HepG2 (cell line): ENCODE data around the gene TMEM235. TPM values are rescaled to one million over a fixed set of nuclear protein-coding genes. Genes with fewer than 3 reads are reported as not detected.

Experiments
- ATF5 ChIP-seq: sonication (generic); formaldehyde crosslinking; IDR thresholded peaks from 2 replicates; pipeline ENCODE4 v1.4.0; 2020; ENCODE audit warnings: mild to moderate bottlenecking, low read depth, missing genetic modification reagents
- HNF1A ChIP-seq, 2 experiments: sonication (generic) in 1 of 2; formaldehyde crosslinking in 1 of 2; IDR thresholded peaks; 2 replicates each; pipeline versions ENCODE4 v1.4.0 to v1.6.1; 2016 to 2020; ENCODE audit warnings: borderline replicate concordance in 1 of 2, low read depth in 1 of 2, mild to moderate bottlenecking in 1 of 2, missing genetic modification reagents in 1 of 2
- HNRNPK ChIP-seq: fragments of 200-400 bp; formaldehyde crosslinking; IDR thresholded peaks from 2 replicates; pipeline ENCODE4 v1.6.1; 2018; ENCODE audit warnings: low read length, low read depth, moderate library complexity, mild to moderate bottlenecking; ENCODE audit not compliant: poor library complexity, severe bottlenecking
- KLF15 ChIP-seq: sonication (generic); formaldehyde crosslinking; IDR thresholded peaks from 2 replicates; pipeline ENCODE4 v1.8.1; 2023; ENCODE audit warnings: borderline replicate concordance, mild to moderate bottlenecking, inconsistent platforms, missing genetic modification reagents, mixed read lengths
- PHB2 ChIP-seq: fragments of 450-650 bp; IDR thresholded peaks from 2 replicates; pipeline ENCODE4 v1.6.1; 2018; ENCODE audit not compliant: partially characterized antibody
- THAP9 ChIP-seq: sonication (generic); formaldehyde crosslinking; IDR thresholded peaks from 2 replicates; pipeline ENCODE4; 2020; ENCODE audit warnings: missing genetic modification reagents, mild to moderate bottlenecking, borderline replicate concordance
- ZNF160 ChIP-seq: sonication (generic); formaldehyde crosslinking; IDR thresholded peaks from 2 replicates; pipeline ENCODE4 v1.8.0; 2022; ENCODE audit warnings: mild to moderate bottlenecking, inconsistent platforms, missing genetic modification reagents
- ZNF282 ChIP-seq: fragments of 450-650 bp; IDR thresholded peaks from 2 replicates; pipeline ENCODE4 v1.6.1; 2018; ENCODE audit not compliant: partially characterized antibody
- ZNF3 ChIP-seq: IDR thresholded peaks from 2 replicates; pipeline ENCODE4 v1.7.0; 2017; ENCODE audit warnings: inconsistent platforms
- ZNF670 ChIP-seq: sonication (generic); formaldehyde crosslinking; IDR thresholded peaks from 2 replicates; pipeline ENCODE4 v1.8.0; 2022; ENCODE audit warnings: mild to moderate bottlenecking, missing genetic modification reagents, borderline replicate concordance
- ZNF772 ChIP-seq: sonication (generic); formaldehyde crosslinking; IDR thresholded peaks from 2 replicates; pipeline ENCODE4 v1.5.0; 2020; ENCODE audit warnings: mild to moderate bottlenecking, missing genetic modification reagents
- polyA plus RNA-seq, 8 experiments: library from polyadenylated mRNA; depleted of rRNA in 3 of 8; stranded (reverse) in 7 of 8; unstranded in 1 of 8; fragments of >200 nt; fragmentation: Illumina TruSeq in 4 of 8; extraction: Trizol in 4 of 8; gene quantifications; 2 replicates each; pipeline versions ENCODE4 v1.2.1 to v1.2.3, GENCODE V29; 2011 to 2016; ENCODE audit warnings: low read depth in 4 of 8, missing spikeins in 1 of 8, mixed read lengths in 1 of 8; ENCODE audit not compliant: insufficient read depth in 1 of 8
- total RNA-seq, 5 experiments: library from RNA; depleted of rRNA; stranded (reverse); fragments of >200 nt; fragmentation: Illumina TruSeq; extraction: Trizol; gene quantifications; 2 replicates each; pipeline ENCODE4 v1.2.3, GENCODE V29; 2016; ENCODE audit warnings: low read depth in 1 of 5

Gene TMEM235
- total and polyA plus RNA-seq, 2 of the 13 experiments (the other 11 are each of a cell fraction or from before 2014, with no cell fraction given): not detected

DNA sequence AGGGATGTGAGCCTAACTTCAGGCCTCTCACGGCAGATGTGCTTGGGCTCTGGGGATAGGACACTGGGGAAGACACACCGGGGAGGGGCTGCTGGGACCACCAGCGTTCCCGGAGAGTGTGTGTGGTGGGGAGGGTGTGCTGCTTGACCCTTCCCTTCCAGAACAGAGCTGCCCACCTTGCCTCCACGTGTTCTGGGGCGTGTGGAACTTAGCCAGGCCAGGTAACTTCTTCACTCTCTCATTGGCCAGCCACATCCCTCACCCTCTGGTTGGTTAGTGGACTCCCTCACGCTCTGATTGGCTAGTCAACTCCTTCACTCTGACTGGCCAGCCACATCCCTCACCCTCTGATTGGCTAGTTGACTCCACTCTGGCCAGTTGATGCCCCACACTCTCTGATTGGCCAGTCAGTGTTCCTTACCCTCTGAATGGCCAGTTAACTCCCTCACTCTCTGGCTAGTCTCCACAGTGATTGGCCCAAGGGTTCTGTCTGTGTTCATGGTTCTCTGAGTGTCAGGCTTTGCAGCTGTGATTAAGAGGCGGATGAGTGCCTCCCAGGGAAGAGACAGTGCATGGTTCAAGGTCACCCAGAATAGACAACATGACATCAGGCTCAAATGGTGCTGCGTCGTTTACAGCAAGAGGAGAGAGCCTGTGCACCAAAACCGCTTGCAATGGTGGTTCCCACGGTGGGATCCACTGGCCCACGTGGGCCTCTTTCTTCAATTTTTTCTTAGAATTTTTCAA lies 10.0 kb downstream of the TMEM235 start (continued):
- peak; percentile 17; the same call in 1 of the 2 replicates for TF ChIP-seq THAP9 (CRISPR knock-in tag)
- no peak for TF ChIP-seq HNRNPK
- TF ChIP-seq PHB2: no peak
- TF ChIP-seq HNF1A (IDR thresholded peaks at IDR 0.05; ENCODE audit: low read depth): no peak
- TF ChIP-seq HNF1A (CRISPR knock-in tag; IDR thresholded peaks at IDR 0.05; ENCODE audit: borderline replicate concordance): peak; percentile 65; the same call in 1 of the 2 replicates
- TF ChIP-seq ATF5 (CRISPR knock-in tag): no peak
- TF ChIP-seq ZNF772 (CRISPR knock-in tag): no peak
- no peak for TF ChIP-seq KLF15 (CRISPR knock-in tag)
- no peak; the same call in 1 of the 2 replicates for TF ChIP-seq ZNF3
- no peak for TF ChIP-seq ZNF160 (CRISPR knock-in tag)
- no peak for TF ChIP-seq ZNF670 (CRISPR knock-in tag)
- no peak for TF ChIP-seq ZNF282
